ENCODE measurements around the gene LRRC2.

Gene LRRC2

GRCh38 chr3:46471371-46471914, 94.7 kb downstream of the LRRC2 start:
- DNase-seq = peak; percentile 29

GRCh38 chr3:46470831-46471230, 95.3 kb downstream of the LRRC2 start:
- DNase-seq = peak; percentile 25

GRCh38 chr3:46469680-46470357, 96.3 kb downstream of the LRRC2 start:
- peak; percentile 29 for DNase-seq

- DNase-seq = peak; percentile 33
Measured at GRCh38 chr3:46468753-46469600, 97.1 kb downstream of the LRRC2 start.

- DNase-seq = no peak
Measured at GRCh38 chr3:46467562-46467961, 98.5 kb downstream of the LRRC2 start.

DNA sequence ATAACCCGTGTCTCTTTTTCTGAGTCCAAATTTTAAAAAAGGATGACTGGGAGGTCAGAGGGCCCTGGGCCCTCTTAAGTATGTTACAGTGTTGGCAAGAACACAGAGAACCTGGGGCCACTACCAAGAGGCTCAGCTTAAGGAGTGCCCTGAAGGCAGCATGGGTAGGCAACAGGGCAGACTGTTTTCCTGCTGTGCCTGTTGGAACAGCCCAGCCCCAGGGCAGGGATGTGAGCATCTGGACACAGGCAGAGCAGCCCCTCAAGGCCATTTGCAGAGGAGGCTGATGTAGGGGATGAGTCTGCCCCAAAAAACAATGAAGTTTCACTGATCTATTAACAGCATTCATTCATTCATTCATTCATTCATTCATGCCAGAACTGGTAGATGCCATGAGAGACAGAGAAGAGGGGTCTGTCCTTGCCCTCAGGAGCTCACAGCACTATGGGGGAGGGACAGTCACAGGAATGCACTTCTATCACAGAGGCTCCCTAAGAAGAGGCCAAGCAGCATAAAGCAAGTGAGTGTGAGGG, 99.2 kb downstream of the LRRC2 start:
- peak; percentile 23 for DNase-seq

GRCh38 chr3:46466273-46466672, 99.8 kb downstream of the LRRC2 start:
- peak; percentile 35 for DNase-seq
